A673 (cell line): ENCODE data around the gene CCSER1. TPM values are rescaled to one million over a fixed set of nuclear protein-coding genes. Genes with fewer than 3 reads are reported as not detected.

Experiments used
- BruUV-seq: library from RNA; stranded (reverse); fragments of 400-500 nt; replicated peaks from 2 replicates; lab custom pipeline; 2021; lab: Mats Ljungman, UMichigan
- CTCF ChIA-PET: fragments of 300-600 bp; sonication (Branson Sonifier 250); formaldehyde crosslinking; loops from one replicate; lab custom pipeline; 2022; ENCODE audit warnings: antibody characterized with exemption; lab: Charles Lee
- POLR2A ChIA-PET: fragments of 300-600 bp; sonication (Branson Sonifier 250); formaldehyde crosslinking; loops from one replicate; lab custom pipeline; 2022; ENCODE audit warnings: antibody characterized with exemption; ENCODE audit not compliant: low non-redundant PET; lab: Charles Lee
- DNase-seq: peaks from one replicate; pipeline ENCODE4 v3.0.0-alpha.2; 2015; ENCODE audit warnings: low spot score
- H3K27ac ChIP-seq: fragments of 200-600 bp; sonication (generic); 2 replicates; pipeline ENCODE4 v1.5.1; 2016; ENCODE audit warnings: mixed run types, low read depth, mild to moderate bottlenecking, mixed read lengths, antibody characterized with exemption, low read length; ENCODE audit not compliant: poor library complexity, severe bottlenecking
- H3K27me3 ChIP-seq: fragments of 200-600 bp; sonication (generic); replicated peaks from 2 replicates; pipeline ENCODE4 v1.6.1; 2017; ENCODE audit warnings: mixed run types, low read depth, mild to moderate bottlenecking, mixed read lengths, antibody characterized with exemption, low read length; ENCODE audit not compliant: insufficient read depth, poor library complexity
- H3K36me3 ChIP-seq: fragments of 200-600 bp; sonication (generic); 2 replicates; pipeline ENCODE4 v1.6.1; 2016; ENCODE audit warnings: mixed run types, mild to moderate bottlenecking, mixed read lengths, antibody characterized with exemption, low read length; ENCODE audit not compliant: insufficient read depth, poor library complexity, severe bottlenecking
- H3K4me1 ChIP-seq: fragments of 200-600 bp; sonication (generic); 2 replicates; pipeline ENCODE4 v1.6.1; 2017; ENCODE audit warnings: mixed run types, mild to moderate bottlenecking, mixed read lengths, antibody characterized with exemption, low read length; ENCODE audit not compliant: insufficient read depth, poor library complexity, severe bottlenecking
- H3K4me3 ChIP-seq: fragments of 200-600 bp; sonication (generic); 2 replicates; pipeline ENCODE4 v1.5.1; 2016; ENCODE audit warnings: low read depth, mixed run types, mild to moderate bottlenecking, mixed read lengths, low read length; ENCODE audit not compliant: poor library complexity, severe bottlenecking
- H3K9me3 ChIP-seq: fragments of 200-600 bp; sonication (generic); 2 replicates; pipeline ENCODE4 v1.6.1; 2016; ENCODE audit warnings: mixed run types, low read depth, mild to moderate bottlenecking, mixed read lengths, antibody characterized with exemption, low read length; ENCODE audit not compliant: poor library complexity, severe bottlenecking
- CTCF ChIP-seq: fragments of 300-800, 200-600 bp; sonication (generic); conservative IDR thresholded peaks from 2 replicates; pipeline ENCODE4 v1.5.1; 2017; ENCODE audit warnings: low read depth, mild to moderate bottlenecking, antibody characterized with exemption, low read length, moderate library complexity, mixed read lengths
- EZH2 ChIP-seq: fragments of 200-600 bp; sonication (generic); IDR thresholded peaks from 2 replicates; pipeline ENCODE4 v1.6.1; 2017; ENCODE audit warnings: borderline replicate concordance, low read depth, mild to moderate bottlenecking, mixed read lengths, antibody characterized with exemption, low read length; ENCODE audit not compliant: poor library complexity, severe bottlenecking
- intact Hi-C: fragments of 100-400 bp; cut with micrococcal nuclease; formaldehyde crosslinking; loops from one replicate; pipeline ENCODE4 v1.10.0; 2022; ENCODE audit not compliant: unreplicated experiment
- total RNA-seq: library from RNA; stranded (reverse); gene quantifications from 2 replicates; pipeline ENCODE4 v1.2.3, GENCODE V29; 2021

CCSER1 gene
- total RNA-seq, 1 experiment from 2014 or later: not detected

GRCh38 chr4:91226867-91227266 is 1099.7 kb downstream of the CCSER1 start:
- ChIA-PET POLR2A (no interaction called here), CTCF (no interaction called here)
- no peaks in the 10 kb centered on the region for H3K9me3 ChIP-seq
- no peak for TF ChIP-seq EZH2
- no peak for TF ChIP-seq CTCF
- no TSS peak for BruUV-seq
- no peaks in the 10 kb centered on the region for H3K27me3 ChIP-seq
- no peak for DNase-seq
- no peak overlapping the region for H3K4me3 ChIP-seq
- no peaks in the 10 kb centered on the region for H3K4me1 ChIP-seq
- H3K27ac ChIP-seq: no peak overlapping the region
- intact Hi-C loops: no loop called here
- no peaks in the 10 kb centered on the region for H3K36me3 ChIP-seq

GRCh38 chr4:91228659-91229058 is 1101.5 kb downstream of the CCSER1 start:
- Histone ChIP-seq H3K27ac (no peak overlapping the region), H3K4me3 (no peak overlapping the region), H3K4me1 (no peaks in the 10 kb centered on the region), H3K27me3 (no peaks in the 10 kb centered on the region), H3K36me3 (no peaks in the 10 kb centered on the region), H3K9me3 (no peaks in the 10 kb centered on the region)
- DNase-seq: no peak
- TF ChIP-seq CTCF (no peak), EZH2 (no peak)
- ChIA-PET POLR2A (no interaction called here), CTCF (no interaction called here)
- no TSS peak for BruUV-seq
- intact Hi-C loops: no loop called here

GRCh38 chr4:91233164-91233563 is 1106.0 kb downstream of the CCSER1 start:
- no peaks in the 10 kb centered on the region for H3K27me3 ChIP-seq
- H3K27ac ChIP-seq: no peak overlapping the region
- no peaks in the 10 kb centered on the region for H3K4me1 ChIP-seq
- intact Hi-C loops: no loop called here
- no peak for DNase-seq
- CTCF ChIA-PET: no interaction called here
- BruUV-seq: no TSS peak
- TF ChIP-seq CTCF (no peak), EZH2 (no peak)
- H3K9me3 ChIP-seq: no peaks in the 10 kb centered on the region
- no peaks in the 10 kb centered on the region for H3K36me3 ChIP-seq
- POLR2A ChIA-PET: no interaction called here
- no peak overlapping the region for H3K4me3 ChIP-seq
